Kidney tubule cell (primary cell): ENCODE results near the gene CDH15.
A peak's percentile ranks its signal among the peaks of the same experiment; 100 is the strongest.

Experiments
- DNase-seq: peaks from one replicate; pipeline ENCODE4 v3.0.0-alpha.2; 2018; ENCODE audit warnings: low spot score

The CDH15 gene

DNA sequence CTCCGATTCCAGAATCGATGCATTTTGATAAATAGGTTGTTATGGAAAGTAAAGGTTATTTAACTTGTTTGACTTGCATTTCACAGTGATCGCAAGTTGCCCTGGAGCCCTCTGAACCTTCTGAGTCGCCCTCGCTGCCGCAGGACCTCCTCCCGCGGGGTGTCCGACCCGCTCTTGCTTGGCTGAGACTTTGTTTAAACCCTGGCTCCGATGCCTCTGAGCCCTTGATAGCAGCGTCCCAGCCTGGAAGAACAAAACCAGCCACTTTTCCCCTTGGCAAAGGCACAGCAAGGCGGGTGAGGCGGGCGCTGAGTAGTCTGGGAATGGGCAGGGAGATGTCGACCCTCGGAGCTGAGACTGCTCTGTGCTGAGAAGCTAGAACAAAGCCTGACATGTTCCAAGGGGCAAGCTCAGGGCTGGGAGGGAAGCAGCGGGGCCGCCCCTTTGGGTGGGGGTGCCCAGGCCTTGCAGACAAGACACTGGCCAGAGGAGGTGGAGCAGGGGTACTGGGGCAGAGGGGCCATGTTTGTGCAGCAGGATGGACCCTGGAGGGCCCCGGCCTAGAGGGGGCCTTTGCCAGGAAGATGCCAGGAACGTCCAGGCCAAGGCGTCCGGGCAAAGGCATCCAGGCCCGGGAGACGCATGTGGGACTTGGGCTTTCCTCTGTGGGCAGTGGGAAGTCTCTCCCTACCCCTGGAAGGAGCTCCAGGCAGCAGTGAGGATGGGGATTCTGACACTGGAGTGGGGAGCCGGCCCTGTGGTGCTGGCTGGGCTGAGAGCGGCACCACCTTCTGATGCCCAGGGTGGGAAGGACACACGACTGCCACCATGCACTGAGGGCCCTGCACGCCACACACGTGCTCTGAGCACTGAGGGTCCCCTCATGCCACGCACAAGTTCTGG, 30.3 kb upstream of the CDH15 start:
- no peak for DNase-seq

DNA sequence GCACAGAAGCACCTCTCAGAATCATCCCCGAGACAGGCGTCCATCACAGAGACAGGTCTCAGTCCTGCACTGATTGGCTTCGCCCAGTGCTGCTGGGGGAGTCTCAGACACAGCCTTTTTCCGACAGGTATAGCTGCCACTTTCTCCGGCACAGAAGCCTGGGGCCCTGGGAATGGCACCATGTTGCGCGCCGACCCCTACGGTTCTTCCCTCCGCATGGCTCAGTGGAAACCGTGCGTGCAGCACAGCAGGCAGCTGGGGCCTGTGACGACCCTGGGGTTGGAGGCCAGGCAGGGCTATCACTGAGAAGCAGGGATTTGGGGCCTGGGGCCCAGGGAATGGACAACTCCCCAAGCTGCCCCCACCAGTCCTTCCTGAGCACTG, 29.7 kb upstream of the CDH15 start:
- DNase-seq: no peak

DNA sequence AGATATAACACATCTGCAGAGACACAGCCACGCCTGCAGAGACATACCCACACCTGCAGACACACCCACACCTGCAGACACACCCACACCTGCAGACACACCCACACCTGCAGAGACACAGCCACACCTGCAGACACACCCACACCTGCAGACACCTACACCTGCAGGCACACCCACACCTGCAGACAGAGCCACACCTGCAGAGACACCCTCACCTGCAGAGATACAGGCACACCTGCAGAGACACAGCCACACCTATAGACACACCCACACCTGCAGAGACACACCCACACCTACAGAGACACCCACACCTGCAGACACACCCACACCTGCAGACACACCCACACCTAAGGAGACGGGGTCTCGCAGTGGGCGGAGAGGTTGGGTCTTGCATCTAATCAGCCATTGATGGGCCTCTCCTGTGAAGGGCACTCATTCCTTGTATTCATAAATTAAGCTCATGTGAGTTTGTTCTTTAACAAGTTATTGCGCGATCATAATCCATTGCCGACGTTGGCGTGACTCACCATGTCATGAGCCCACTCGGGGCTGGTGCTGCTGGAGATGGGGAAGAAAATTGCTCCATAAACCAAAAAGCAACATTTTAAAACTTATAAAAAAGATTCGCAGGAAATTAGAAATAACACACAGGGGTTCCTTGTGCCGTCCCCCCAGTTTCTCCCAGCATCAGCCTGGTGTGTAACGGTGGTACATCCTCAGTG, 28.9 kb upstream of the CDH15 start:
- no peak for DNase-seq

DNA sequence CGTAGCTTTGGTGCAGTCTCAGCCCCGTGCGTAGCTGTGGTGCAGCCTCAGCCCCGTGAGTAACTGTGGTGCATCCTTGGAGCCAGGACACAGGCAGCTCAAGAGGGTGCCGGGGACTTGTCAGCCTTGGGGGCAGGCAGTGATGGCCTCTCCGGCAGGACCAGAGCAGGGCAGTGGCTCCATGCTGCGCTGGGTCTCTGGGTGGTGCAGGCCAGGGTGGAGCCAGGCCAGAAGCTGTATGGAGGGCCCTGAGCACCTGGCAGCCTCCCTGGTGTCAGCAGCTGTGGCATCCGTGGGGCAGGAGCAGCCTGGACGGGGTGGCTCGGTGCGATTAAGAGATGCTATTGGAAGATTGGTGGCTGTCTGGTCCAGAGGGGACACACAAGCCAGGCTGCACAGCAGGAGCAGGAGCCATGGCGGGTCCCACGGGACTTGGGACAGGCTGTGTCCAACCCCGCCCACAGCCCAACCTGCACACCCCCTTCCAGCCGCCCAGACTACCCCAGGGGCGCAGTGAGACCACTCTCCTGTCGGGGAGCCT, 28.3 kb upstream of the CDH15 start:
- no peak for DNase-seq

DNA sequence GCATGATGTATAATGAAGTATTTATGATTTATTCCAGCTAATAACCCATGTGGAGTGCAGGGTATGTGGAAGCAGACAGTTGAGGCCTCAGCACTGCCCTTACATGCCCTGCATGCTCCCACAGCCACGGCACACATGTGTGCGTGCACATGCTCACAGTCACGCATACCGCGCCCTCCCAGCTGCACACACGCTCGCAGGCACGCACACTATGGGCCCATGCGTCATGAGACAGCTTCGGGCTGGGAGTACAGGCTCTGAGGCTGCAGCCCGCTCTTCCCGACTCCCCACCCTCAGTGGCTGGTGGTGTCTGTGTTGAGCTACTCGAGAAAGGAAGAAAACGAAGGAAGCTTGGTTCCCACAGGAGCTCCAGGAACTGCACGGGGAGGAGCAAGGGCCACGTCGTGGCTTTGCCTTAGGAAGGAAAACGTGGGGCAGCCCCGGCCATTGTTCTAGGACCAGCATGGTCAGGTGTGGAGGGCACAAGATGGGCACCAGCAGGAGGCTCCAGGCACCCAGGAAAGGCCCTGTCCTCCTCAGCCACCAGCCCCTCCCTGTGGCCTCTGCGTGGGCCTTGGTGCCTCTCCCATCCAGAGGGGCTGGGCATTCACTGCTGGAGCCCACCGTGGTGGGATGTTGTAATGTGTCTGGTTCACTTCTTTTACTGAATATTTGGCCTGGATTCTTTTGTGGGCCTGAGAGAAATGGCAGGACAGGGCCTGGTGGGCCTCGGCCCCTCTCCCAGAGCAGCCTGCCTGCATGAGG, 27.5 kb upstream of the CDH15 start:
- no peak for DNase-seq

DNA sequence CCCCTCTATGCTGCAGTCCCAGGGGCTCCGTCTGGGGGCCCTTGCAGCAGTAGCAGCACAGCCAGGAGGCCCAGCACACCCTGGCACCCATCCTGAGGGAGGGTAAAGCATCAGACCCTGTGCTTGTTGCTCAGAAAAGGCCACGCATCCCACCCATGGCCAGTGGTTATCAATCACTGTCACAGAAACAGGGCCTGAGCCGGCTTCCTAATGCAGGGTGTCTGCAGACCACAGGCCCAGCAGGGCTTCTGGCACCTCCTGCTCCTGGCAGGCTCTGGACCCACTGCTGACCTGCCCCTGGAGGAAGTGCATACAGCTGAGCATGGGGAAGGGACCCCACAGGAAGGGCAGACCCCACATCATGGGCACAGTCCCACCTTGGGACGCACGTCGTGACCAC, 26.9 kb upstream of the CDH15 start:
- no peak for DNase-seq

DNA sequence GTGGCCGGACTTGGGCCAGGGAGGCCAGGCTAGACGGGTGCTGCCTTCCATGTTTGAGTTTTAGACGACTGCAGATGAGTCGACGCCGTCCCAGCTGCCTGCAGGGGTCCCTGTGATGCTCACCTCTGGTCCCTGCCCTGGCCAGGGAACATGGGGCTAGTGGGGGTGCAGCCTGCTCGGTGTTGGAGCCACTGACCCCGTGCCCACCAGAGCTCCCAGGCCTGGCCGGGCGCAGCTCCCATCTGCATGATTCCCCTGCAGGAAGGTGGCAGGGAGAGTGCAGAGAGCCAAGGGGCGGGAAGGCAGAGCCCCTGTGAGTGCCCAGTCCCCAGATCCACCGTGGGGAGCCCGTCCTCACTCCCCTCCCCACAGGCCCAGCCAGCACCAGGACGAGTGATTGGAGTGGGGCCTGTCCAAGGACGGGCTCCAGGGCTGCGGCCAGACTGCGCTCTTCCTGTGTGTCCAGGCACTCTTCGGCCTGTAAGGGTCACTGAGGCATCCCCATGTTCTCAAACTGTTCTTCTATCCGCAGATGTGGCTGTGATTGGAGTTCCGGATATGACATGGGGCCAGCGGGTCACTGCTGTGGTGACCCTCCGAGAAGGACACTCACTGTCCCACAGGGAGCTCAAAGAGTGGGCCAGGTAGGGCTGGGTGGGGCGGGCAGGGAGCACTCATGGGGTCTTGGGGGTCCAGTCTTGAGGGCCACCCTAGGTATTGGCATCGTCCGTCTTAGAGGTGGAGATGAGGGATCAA, 26.0 kb upstream of the CDH15 start:
- no peak for DNase-seq

DNA sequence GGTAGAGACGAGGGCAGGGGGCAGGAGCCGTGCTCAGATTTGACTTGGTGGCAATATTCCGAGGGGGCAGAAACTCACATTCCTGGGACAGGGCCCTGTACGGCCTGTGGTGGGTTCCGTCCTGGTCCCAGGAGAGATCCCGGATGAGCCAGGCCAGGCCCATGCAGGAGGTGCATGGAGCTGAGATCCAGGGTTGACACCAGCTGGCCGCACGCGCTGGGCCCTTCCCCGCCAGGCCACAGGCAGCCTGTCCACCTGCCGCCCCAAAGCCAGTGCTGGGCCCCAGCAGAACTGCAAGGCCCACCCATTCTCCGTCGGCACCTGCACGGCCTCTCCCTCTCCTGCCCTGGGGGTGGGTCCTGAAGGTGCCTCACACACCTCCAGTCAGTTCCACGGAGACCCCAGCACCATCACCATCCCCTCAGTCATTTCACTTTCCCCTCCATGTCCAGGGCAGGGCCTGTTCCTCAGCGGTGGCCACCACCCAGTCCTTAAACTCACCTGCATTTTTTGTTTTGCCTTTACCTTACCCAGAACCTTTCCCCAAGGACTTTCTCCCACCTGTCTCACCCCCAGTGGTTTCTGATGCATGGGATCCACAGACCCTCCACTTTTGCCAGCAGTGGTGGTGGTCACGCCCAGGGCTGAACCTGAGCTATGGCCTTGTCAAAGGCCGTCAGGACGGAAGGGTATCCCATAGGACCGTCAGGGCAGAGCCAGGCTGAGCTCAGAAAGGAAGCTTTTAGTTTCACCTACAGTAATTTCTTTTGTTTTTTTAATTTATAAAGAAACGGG, 25.1 kb upstream of the CDH15 start:
- DNase-seq: no peak

DNA sequence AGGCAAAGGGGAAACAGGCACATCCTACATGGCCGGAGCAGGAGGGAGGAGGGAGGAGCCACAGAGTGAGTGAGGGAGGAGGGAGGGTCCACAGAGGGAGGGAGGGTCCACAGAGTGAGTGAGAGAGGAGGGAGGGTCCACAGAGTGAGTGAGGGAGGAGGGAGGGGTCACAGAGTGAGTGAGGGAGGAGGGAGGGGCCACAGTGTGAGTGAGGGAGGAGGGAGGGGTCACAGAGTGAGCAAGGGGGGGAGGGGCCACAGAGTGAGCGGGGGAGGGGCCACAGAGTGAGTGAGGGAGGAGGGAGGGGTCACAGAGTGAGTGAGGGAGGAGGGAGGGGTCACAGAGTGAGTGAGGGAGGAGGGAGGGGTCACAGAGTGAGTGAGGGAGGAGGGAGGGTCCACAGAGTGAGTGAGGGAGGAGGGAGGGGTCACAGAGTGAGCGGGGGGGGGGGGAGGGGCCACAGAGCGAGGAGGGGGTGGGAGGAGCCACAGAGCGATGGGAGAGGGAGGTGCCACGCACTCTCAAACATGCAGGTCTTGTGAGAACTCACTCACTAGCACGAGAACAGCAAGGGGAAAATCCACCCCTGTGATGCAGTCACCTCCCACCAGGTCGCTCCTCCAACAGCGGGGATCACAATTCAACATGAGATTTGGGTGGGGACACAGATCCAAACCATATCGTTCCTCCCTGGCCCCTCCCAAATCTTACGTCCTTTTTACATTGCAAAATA, 24.3 kb upstream of the CDH15 start:
- no peak for DNase-seq

DNA sequence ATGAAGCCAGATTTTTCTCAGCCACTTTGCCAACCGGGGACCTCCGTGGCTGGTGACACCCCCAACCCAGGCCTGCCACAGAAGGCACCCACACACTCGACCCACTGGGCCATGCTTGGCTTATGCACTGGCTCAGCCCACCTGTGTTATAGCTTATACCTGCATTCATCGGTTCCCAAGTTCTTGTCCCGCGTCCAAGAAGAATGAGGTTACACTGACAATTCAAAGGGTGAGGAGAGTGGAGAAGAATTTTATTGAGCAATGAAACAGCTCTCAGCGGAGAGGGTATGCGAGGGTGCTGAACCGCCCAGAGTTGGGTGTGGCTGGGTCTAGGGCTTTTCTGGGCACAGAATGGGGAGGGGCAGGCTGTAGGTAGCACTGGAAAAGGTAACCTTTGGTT, 22.2 kb upstream of the CDH15 start:
- no peak for DNase-seq

DNA sequence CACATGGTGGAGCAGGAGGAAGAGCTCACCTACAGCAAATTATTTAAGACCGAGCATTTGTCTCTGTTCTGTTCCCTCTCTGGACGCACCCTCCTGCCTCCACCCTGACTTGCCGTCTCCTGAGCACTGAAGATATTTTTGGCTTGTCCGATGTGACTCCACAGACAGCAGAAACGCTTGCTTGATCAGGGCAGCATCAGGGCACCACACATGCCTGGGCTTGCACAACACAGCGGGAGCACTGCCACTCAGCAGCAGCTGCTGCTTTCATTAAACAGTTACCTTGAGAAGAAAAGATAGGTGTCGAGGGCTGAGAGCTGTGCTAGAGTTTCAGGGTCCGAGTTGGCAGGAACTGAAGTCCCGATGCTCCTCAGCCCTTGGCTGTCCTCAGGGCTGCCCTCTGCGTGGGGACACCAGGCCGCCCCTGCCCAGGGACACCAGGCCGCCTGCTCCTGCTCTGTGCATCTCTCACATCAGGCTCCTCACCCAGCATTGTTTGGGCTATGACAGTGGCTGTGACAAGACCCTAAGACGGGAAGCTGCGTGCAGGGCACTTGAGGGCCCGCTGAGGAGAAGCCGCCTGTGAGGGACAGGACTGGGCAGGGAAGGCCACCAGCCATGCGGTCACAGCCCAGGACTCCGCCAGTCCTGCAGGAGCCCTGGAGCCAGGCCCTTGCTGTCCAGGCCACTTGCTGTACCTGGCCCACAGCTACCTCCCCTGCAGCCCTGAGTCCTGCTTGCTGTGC, 21.3 kb upstream of the CDH15 start:
- no peak for DNase-seq

DNA sequence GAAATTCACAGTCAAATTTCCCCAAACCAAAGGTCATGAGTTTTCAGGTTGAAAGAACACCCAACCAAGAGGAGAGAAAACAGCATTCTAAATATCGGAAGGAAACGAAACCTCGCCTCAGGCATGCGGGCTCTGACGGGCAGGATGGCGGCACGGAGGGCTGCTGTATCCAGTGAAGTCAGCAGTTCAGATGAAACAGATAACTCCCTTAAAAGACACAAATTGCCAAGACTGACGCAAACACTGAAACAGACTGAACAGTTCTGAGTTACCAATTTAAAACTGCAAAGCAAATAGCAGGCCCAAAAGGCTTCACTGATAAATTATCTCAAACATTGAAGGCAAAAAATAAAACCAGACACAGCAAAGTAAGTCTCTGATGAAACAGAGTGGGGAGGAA, 20.6 kb upstream of the CDH15 start:
- no peak for DNase-seq

DNA sequence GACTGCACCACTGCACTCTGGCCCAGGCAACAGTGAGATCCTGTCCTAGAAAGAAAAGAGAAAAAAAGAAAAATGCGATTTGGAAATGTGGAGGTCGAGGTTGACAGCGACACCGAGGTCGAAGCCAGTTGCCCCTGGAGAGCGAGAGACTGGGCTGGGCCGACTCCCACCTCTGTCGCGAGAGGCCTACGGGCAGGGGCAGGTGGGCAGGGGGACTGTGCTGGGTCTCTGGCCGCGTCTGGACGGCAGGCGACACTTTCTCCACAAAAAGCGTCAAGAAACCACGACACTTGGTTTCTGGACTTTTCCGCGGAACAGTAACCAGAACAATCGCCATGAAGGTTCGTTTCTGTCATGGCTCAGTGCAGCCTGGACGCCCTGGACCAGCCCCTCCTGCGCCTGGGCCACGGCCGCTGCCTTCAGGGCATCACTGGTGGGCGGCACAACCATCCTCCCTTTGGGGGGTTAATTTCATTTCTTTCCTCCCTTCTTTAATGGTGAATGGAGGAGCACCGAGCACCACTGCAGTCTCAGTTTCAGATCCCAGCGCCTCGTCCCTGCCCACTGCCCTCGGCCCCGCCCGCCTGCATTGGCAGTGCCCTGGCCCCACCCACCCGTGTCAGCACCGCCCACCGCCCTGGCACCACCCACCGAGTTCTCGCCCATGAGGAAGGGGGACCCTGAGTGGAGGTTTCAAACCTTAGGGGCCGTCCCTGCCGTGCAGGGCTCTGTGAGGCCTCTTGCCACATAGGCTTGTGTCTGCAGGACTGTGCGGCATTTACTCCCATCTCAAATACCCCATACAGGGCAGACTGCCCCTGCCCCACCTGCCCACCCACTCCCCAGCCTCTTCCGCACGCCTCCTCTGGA, 18.5 kb upstream of the CDH15 start:
- no peak for DNase-seq

DNA sequence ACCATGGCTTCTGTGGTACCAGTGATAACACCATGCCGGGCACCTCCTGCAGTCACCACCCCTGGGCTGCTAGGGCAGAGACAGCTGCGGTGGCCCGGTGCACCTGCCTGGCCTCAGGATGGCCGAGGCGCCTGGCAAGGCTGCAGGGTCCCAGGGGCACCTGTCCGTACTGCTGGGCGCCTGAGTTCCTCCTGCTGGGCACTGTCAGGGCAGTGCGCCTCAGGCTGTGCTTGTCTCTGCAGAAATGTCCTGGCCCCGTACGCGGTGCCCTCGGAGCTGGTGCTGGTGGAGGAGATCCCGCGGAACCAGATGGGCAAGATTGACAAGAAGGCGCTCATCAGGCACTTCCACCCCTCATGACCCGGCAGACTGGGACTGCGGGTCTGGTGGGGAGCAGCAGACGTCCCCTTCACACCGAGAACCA, 17.7 kb upstream of the CDH15 start:
- no peak for DNase-seq

DNA sequence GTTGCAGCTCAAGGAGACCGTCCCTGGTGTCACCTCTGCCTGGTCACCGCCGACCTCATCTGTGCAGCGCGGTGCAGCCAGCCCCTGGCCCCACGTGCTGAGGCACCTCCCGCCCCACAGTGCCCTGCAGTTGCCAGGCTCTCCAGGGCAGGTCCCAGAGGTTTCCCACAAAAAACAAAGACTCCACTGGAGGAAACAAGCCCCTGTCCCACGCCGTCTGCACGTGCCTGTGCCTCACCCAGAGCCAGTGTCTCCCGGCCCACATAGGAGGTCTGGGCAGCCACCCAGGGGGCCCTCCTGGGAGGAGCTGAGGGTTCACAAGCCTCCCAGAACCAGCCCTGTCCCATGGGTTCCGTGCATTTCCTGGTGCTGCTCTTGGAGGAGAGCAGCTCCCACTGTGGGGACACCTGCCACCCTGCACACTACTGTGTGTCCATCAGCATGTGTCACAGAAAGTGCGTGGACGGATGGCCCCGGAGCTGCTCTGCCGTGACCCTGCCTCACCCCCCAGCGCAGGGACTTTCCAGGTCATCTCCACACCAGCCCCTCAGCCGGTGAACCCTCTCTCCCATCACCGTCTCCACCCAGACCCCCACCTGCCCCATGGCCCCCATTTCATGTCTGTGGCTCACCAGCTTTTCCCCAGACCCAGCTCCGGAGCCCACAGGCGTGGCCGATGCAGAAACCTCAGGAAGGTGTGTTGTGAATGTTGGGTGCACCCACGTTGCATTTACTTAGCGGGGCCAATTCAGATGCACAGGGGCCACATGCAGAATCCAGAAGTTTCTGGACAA, 17.0 kb upstream of the CDH15 start:
- DNase-seq: no peak

DNA sequence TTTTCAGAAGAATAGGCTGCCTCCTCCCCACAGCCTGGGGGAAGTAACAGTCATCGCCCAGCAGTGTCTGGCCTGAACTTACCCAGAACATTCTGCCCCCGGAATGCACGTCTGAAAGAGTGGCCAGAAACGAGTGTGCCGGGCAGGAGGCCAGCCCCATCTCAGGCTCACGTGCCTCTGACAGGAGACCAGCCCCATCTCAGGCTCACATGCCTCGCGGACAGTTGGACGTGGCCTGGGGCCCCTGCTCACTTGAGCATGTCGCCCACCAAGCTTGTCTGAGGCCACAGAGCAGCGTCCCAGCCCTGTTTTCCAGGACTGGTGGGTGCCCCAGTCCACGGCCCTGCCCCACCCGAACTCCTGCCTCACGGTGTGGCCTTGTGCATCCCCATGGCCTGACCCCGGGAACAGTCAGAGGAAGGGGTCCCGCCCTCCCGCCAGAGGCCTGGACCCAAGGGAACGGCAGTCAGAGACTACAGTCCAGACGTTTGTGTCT, 16.3 kb upstream of the CDH15 start:
- DNase-seq: peak; percentile 52
